Uterus (tissue), 2 donors: ENCODE data around the gene PSTPIP1.

ENCODE experiments used
- POLR2A ChIP-seq, 2 donors: fragments of 450-650 bp; IDR thresholded peaks; one replicate each; pipeline ENCODE4 v1.6.1; 2016; ENCODE audit warnings: antibody characterized with exemption in 2 of 2, mild to moderate bottlenecking in 1 of 2, moderate library complexity in 1 of 2
- TF ChIP-seq, protein P1 (sequence below), 4 experiments: fragments of 200-600 bp in 2 of 4; fragments of 450-650 bp in 2 of 4; sonication (generic) in 2 of 4; IDR thresholded peaks; one replicate each; pipeline ENCODE4 v1.5.1; 2016 to 2019; ENCODE audit warnings: antibody characterized with exemption in 4 of 4, mild to moderate bottlenecking in 2 of 4, moderate library complexity in 1 of 4

DNA sequence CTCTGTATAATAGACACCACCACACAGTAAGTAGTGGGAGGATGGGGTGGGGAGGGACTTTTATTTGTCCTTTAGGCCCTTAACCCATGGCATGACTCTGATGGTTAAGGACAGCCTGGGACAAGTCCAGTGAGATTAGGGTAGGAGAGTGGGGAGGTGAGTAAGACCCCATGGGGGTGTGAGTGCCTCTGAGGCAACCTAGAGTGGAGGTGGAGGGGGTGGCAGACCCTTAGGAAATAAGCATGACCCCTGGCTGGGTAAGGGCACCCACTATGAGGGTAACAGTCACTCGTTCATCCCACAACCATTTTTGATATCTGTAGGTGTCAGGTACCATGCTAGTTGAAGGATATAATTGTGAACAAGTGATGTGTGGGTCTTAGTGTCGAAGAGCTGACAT lies 21.0 kb upstream of the PSTPIP1 start:
- TF ChIP-seq, protein P1, sequence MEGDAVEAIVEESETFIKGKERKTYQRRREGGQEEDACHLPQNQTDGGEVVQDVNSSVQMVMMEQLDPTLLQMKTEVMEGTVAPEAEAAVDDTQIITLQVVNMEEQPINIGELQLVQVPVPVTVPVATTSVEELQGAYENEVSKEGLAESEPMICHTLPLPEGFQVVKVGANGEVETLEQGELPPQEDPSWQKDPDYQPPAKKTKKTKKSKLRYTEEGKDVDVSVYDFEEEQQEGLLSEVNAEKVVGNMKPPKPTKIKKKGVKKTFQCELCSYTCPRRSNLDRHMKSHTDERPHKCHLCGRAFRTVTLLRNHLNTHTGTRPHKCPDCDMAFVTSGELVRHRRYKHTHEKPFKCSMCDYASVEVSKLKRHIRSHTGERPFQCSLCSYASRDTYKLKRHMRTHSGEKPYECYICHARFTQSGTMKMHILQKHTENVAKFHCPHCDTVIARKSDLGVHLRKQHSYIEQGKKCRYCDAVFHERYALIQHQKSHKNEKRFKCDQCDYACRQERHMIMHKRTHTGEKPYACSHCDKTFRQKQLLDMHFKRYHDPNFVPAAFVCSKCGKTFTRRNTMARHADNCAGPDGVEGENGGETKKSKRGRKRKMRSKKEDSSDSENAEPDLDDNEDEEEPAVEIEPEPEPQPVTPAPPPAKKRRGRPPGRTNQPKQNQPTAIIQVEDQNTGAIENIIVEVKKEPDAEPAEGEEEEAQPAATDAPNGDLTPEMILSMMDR (IDR thresholded peaks at IDR 0.05), result no peak
- TF ChIP-seq POLR2A (IDR thresholded peaks at IDR 0.05), result no peak
